Measurements from ENCODE around the gene RAB9A. TPM values are rescaled to one million over a fixed set of nuclear protein-coding genes. Genes with fewer than 3 reads are reported as not detected.

The RAB9A gene
- total and polyA plus RNA-seq, 2 of the 8 experiments (the other 6 are each of a cell fraction or from before 2014, with no cell fraction given): 21.8 to 34.0 TPM

DNA sequence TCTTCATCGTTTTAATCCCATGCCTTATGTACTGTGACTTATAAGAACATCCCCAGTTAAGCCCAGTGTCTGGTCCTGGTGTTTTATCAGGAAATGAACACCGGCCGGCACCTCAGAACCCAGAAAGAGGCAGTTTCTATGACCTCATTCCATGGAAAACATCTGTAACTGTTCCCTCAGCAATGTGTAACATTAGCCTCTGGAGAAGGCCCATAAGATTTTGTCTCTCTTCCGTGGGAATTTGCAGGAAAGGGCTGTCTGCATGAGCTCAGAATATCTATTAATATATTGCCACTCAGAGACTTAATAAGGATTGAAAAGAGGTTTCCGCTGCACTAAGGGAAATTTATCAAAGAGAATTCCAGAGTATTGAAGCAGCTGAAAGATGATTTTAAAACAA is 39.1 kb upstream of the RAB9A start (continued):
- TF ChIP-seq CHD7 (IDR thresholded peaks at IDR 0.05; ENCODE audit: insufficient replicate concordance, low read length) (no peak), SIRT6 (IDR thresholded peaks at IDR 0.05; ENCODE audit: low read length) (no peak), CBX8 (IDR thresholded peaks at IDR 0.05; ENCODE audit: borderline replicate concordance, low read depth, low read length) (no peak), KDM1A (IDR thresholded peaks at IDR 0.05; ENCODE audit: borderline replicate concordance, low read length) (no peak), ASH2L (IDR thresholded peaks at IDR 0.05; ENCODE audit: low read length) (no peak), SRF (IDR thresholded peaks at IDR 0.05; ENCODE audit: low read depth, low read length) (no peak)
- TF ChIP-seq, protein P1, sequence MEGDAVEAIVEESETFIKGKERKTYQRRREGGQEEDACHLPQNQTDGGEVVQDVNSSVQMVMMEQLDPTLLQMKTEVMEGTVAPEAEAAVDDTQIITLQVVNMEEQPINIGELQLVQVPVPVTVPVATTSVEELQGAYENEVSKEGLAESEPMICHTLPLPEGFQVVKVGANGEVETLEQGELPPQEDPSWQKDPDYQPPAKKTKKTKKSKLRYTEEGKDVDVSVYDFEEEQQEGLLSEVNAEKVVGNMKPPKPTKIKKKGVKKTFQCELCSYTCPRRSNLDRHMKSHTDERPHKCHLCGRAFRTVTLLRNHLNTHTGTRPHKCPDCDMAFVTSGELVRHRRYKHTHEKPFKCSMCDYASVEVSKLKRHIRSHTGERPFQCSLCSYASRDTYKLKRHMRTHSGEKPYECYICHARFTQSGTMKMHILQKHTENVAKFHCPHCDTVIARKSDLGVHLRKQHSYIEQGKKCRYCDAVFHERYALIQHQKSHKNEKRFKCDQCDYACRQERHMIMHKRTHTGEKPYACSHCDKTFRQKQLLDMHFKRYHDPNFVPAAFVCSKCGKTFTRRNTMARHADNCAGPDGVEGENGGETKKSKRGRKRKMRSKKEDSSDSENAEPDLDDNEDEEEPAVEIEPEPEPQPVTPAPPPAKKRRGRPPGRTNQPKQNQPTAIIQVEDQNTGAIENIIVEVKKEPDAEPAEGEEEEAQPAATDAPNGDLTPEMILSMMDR (IDR thresholded peaks at IDR 0.05; ENCODE audit: control extremely low read depth in 1 of 3, insufficient read depth in 1 of 3, low read depth in 1 of 3, low read length in 3 of 3): no peak
- TF ChIP-seq, protein P2, sequence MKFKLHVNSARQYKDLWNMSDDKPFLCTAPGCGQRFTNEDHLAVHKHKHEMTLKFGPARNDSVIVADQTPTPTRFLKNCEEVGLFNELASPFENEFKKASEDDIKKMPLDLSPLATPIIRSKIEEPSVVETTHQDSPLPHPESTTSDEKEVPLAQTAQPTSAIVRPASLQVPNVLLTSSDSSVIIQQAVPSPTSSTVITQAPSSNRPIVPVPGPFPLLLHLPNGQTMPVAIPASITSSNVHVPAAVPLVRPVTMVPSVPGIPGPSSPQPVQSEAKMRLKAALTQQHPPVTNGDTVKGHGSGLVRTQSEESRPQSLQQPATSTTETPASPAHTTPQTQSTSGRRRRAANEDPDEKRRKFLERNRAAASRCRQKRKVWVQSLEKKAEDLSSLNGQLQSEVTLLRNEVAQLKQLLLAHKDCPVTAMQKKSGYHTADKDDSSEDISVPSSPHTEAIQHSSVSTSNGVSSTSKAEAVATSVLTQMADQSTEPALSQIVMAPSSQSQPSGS (IDR thresholded peaks at IDR 0.05; ENCODE audit: low read length): no peak

Measured in H1 (cell line).